ENCODE results near the gene TBX18.

Gene TBX18

GRCh38 chr6:84764332-84765049, at the start of gene TBX18:
TBX18 (minus strand) TSS chr6:84764598; CDS start chr6:84764181, 417 bp downstream.
- DNase-seq, result peak; percentile 15

- no peak for DNase-seq
Observed at GRCh38 chr6:84811351-84811750, 47.0 kb upstream of the TBX18 start.

- no peak for DNase-seq
Observed at GRCh38 chr6:84809455-84809854, 45.1 kb upstream of the TBX18 start.

- no peak for DNase-seq
Observed at GRCh38 chr6:84808491-84809061, 44.2 kb upstream of the TBX18 start.

- no peak for DNase-seq
Observed at GRCh38 chr6:84805145-84805544, 40.7 kb upstream of the TBX18 start.

- no peak for DNase-seq
Observed at GRCh38 chr6:84804720-84805119, 40.3 kb upstream of the TBX18 start.

- DNase-seq, result no peak
Observed at GRCh38 chr6:84801250-84801649, 36.9 kb upstream of the TBX18 start.

GRCh38 chr6:84798257-84798656, 33.9 kb upstream of the TBX18 start:
- DNase-seq, result no peak

GRCh38 chr6:84796343-84796742, 31.9 kb upstream of the TBX18 start:
- no peak for DNase-seq

GRCh38 chr6:84791927-84792326, 27.5 kb upstream of the TBX18 start:
- DNase-seq, result no peak

GRCh38 chr6:84791233-84791632, 26.8 kb upstream of the TBX18 start:
- DNase-seq, result no peak

- no peak for DNase-seq
Observed at GRCh38 chr6:84789170-84789569, 24.8 kb upstream of the TBX18 start.

- DNase-seq, result no peak
Observed at GRCh38 chr6:84788689-84789088, 24.3 kb upstream of the TBX18 start.

- no peak for DNase-seq
Observed at GRCh38 chr6:84785671-84786070, 21.3 kb upstream of the TBX18 start.

- DNase-seq, result no peak
Observed at GRCh38 chr6:84779917-84780316, 15.5 kb upstream of the TBX18 start.

- DNase-seq, result no peak
Observed at GRCh38 chr6:84779380-84779779, 15.0 kb upstream of the TBX18 start.

- DNase-seq, result no peak
Observed at GRCh38 chr6:84777888-84778287, 13.5 kb upstream of the TBX18 start.

- no peak for DNase-seq
Observed at GRCh38 chr6:84776392-84776791, 12.0 kb upstream of the TBX18 start.

- no peak for DNase-seq
Observed at GRCh38 chr6:84775751-84776150, 11.4 kb upstream of the TBX18 start.

- DNase-seq, result no peak
Observed at GRCh38 chr6:84774985-84775284, 10.5 kb upstream of the TBX18 start.

- no peak for DNase-seq
Observed at GRCh38 chr6:84774157-84774984, 10.0 kb upstream of the TBX18 start.

GRCh38 chr6:84773431-84774156, 9.2 kb upstream of the TBX18 start:
- no peak for DNase-seq

GRCh38 chr6:84773133-84773430, 8.7 kb upstream of the TBX18 start:
- DNase-seq, result no peak
